ENCODE results near the gene AGRP. TPM values are rescaled to one million over a fixed set of nuclear protein-coding genes. Genes with fewer than 3 reads are reported as not detected.

AGRP gene
- total RNA-seq, 1 donor from 2014 or later = not detected

- Mint-ChIP-seq H3K4me3 (no peak overlapping the region), H3K27me3 (peaks cover 4% of the 10 kb centered on the region)
Measured at GRCh38 chr16:67519242-67519641, 35.9 kb upstream of the AGRP start.

GRCh38 chr16:67518676-67519075 is 35.3 kb upstream of the AGRP start:
- Mint-ChIP-seq H3K9me3 (no peaks in the 10 kb centered on the region), H3K4me3 (no peak overlapping the region), H3K4me1 (ENCODE audit: unreplicated experiment) (peaks cover 12% of the 10 kb centered on the region), H3K27ac (no peak overlapping the region), H3K27me3 (no peaks in the 10 kb centered on the region), H3K36me3 (no peaks in the 10 kb centered on the region)
- DNase-seq (ENCODE audit: extremely low spot score, unreplicated experiment) = no peak
- no peak for TF ChIP-seq CTCF (conservative IDR thresholded peaks at IDR 0.05)

More at GRCh38 chr16:67519242-67519641, 35.9 kb upstream of the AGRP start:
- no peak for TF ChIP-seq CTCF (conservative IDR thresholded peaks at IDR 0.05)
- Mint-ChIP-seq H3K4me1 (ENCODE audit: unreplicated experiment) (peaks cover 12% of the 10 kb centered on the region), H3K36me3 (no peaks in the 10 kb centered on the region), H3K9me3 (no peaks in the 10 kb centered on the region), H3K27ac (no peak overlapping the region)
- no peak for DNase-seq (ENCODE audit: extremely low spot score, unreplicated experiment)

- Mint-ChIP-seq H3K4me1 (ENCODE audit: unreplicated experiment) (peaks cover 12% of the 10 kb centered on the region), H3K36me3 (no peaks in the 10 kb centered on the region), H3K4me3 (no peak overlapping the region), H3K27me3 (no peaks in the 10 kb centered on the region), H3K27ac (no peak overlapping the region), H3K9me3 (no peaks in the 10 kb centered on the region)
- no peak for TF ChIP-seq CTCF (conservative IDR thresholded peaks at IDR 0.05)
- no peak for DNase-seq (ENCODE audit: extremely low spot score, unreplicated experiment)
Measured at GRCh38 chr16:67517661-67518423, 34.5 kb upstream of the AGRP start.

- Mint-ChIP-seq H3K4me3 (no peak overlapping the region), H3K36me3 (no peaks in the 10 kb centered on the region)
- DNase-seq (ENCODE audit: extremely low spot score, unreplicated experiment) = no peak
Measured at GRCh38 chr16:67517155-67517445, 33.8 kb upstream of the AGRP start.

GRCh38 chr16:67516296-67517154 is 33.2 kb upstream of the AGRP start:
- Mint-ChIP-seq H3K4me3 (no peak overlapping the region), H3K27me3 (no peaks in the 10 kb centered on the region)
- no peak for DNase-seq (ENCODE audit: extremely low spot score, unreplicated experiment)

More at GRCh38 chr16:67517155-67517445, 33.8 kb upstream of the AGRP start:
- TF ChIP-seq CTCF (conservative IDR thresholded peaks at IDR 0.05) = no peak
- Mint-ChIP-seq H3K4me1 (ENCODE audit: unreplicated experiment) (peaks cover 12% of the 10 kb centered on the region), H3K9me3 (no peaks in the 10 kb centered on the region), H3K27ac (no peak overlapping the region), H3K27me3 (no peaks in the 10 kb centered on the region)

More at GRCh38 chr16:67516296-67517154, 33.2 kb upstream of the AGRP start:
- H3K4me1 Mint-ChIP-seq (ENCODE audit: unreplicated experiment) = peaks cover 10% of the 10 kb centered on the region
- H3K36me3 Mint-ChIP-seq = no peaks in the 10 kb centered on the region
- H3K27ac Mint-ChIP-seq = no peak overlapping the region
- TF ChIP-seq CTCF (conservative IDR thresholded peaks at IDR 0.05) = no peak
- H3K9me3 Mint-ChIP-seq = no peaks in the 10 kb centered on the region

Data from type B pancreatic cell (in vitro differentiated cells).